ENCODE results near the gene PPFIBP2.
"Not testable (repeated sequence)": the region's sequence is repeated elsewhere in the genome, so short reads cannot be mapped to it uniquely, and the experiment has no call there.

The PPFIBP2 gene

GRCh38 chr11:7636350-7636749 is 122.6 kb downstream of the PPFIBP2 start:
- no peak for DNase-seq (ENCODE audit: low read depth)

- DNase-seq (ENCODE audit: low read depth) = no peak
Measured at GRCh38 chr11:7637447-7638157, 123.8 kb downstream of the PPFIBP2 start.

- no peak for DNase-seq (ENCODE audit: low read depth)
Measured at GRCh38 chr11:7638710-7639642, 125.2 kb downstream of the PPFIBP2 start.

GRCh38 chr11:7639643-7640025 is 125.8 kb downstream of the PPFIBP2 start:
- DNase-seq (ENCODE audit: low read depth) = no peak

GRCh38 chr11:7640816-7641215 is 127.0 kb downstream of the PPFIBP2 start:
- no peak for DNase-seq (ENCODE audit: low read depth)

- no peak for DNase-seq (ENCODE audit: low read depth)
Measured at GRCh38 chr11:7642747-7643146, 128.9 kb downstream of the PPFIBP2 start.

- no peak for DNase-seq (ENCODE audit: low read depth)
Measured at GRCh38 chr11:7643314-7643713, 129.5 kb downstream of the PPFIBP2 start.

GRCh38 chr11:7645206-7645605 is 131.4 kb downstream of the PPFIBP2 start:
- no peak for DNase-seq (ENCODE audit: low read depth)

GRCh38 chr11:7646866-7647265 is 133.1 kb downstream of the PPFIBP2 start:
- no peak for DNase-seq (ENCODE audit: low read depth)

- DNase-seq (ENCODE audit: low read depth) = no peak
Measured at GRCh38 chr11:7648264-7648663, 134.5 kb downstream of the PPFIBP2 start.

GRCh38 chr11:7651140-7651551 is 137.3 kb downstream of the PPFIBP2 start:
- DNase-seq (ENCODE audit: low read depth) = no peak

GRCh38 chr11:7651700-7652099 is 137.9 kb downstream of the PPFIBP2 start:
- DNase-seq (ENCODE audit: low read depth) = no peak

GRCh38 chr11:7654195-7654705 is 140.5 kb downstream of the PPFIBP2 start:
- DNase-seq (ENCODE audit: low read depth) = no peak

- no peak for DNase-seq (ENCODE audit: low read depth)
Measured at GRCh38 chr11:7655253-7656217, 141.7 kb downstream of the PPFIBP2 start.

- no peak for DNase-seq (ENCODE audit: low read depth)
Measured at GRCh38 chr11:7656704-7657103, 142.9 kb downstream of the PPFIBP2 start.

GRCh38 chr11:7657306-7658025 is 143.7 kb downstream of the PPFIBP2 start:
- no peak for DNase-seq (ENCODE audit: low read depth)

GRCh38 chr11:7663531-7663930 is 149.7 kb downstream of the PPFIBP2 start:
- DNase-seq (ENCODE audit: low read depth) = not testable (repeated sequence)

GRCh38 chr11:7664867-7665266 is 151.1 kb downstream of the PPFIBP2 start:
- DNase-seq (ENCODE audit: low read depth) = no peak

- peak; percentile 60 for DNase-seq (ENCODE audit: low read depth)
Measured at GRCh38 chr11:7665473-7666291, 151.9 kb downstream of the PPFIBP2 start.

GRCh38 chr11:7666292-7666866 is 152.6 kb downstream of the PPFIBP2 start:
- DNase-seq (ENCODE audit: low read depth) = no peak
